Fibroblast of skin of left biceps (primary cell): ENCODE results near the gene TYW5.
"Not testable (repeated sequence)": the region's sequence is repeated elsewhere in the genome, so short reads cannot be mapped to it uniquely, and the experiment has no call there.

ENCODE experiments used
- DNase-seq, 2 experiments: peaks; one replicate each; pipeline ENCODE4 v3.0.0-alpha.2; 2013; ENCODE audit warnings: low read depth in 2 of 2

Gene TYW5

GRCh38 chr2:199914372-199914958 lies 40.8 kb downstream of the TYW5 start:
- DNase-seq, result no peak

- DNase-seq, result not testable (repeated sequence)
Measured at GRCh38 chr2:199912553-199913114, 42.7 kb downstream of the TYW5 start.

GRCh38 chr2:199911877-199912161 lies 43.5 kb downstream of the TYW5 start:
- DNase-seq, result no peak

- DNase-seq, result peak; percentile 85 to 89
Measured at GRCh38 chr2:199911052-199911876, 44.0 kb downstream of the TYW5 start, which contains the start of gene C2orf69. TSS of gene C2orf69 (plus strand) at chr2:199911293. CDS start at chr2:199911439, 146 bp downstream.

GRCh38 chr2:199910338-199911051 lies 44.8 kb downstream of the TYW5 start:
- no peak for DNase-seq

- DNase-seq, result no peak
Measured at GRCh38 chr2:199907008-199907714, 48.1 kb downstream of the TYW5 start.

- DNase-seq, result no peak
Measured at GRCh38 chr2:199903111-199903510, 52.2 kb downstream of the TYW5 start.

- DNase-seq, result no peak
Measured at GRCh38 chr2:199902486-199903110, 52.7 kb downstream of the TYW5 start.

GRCh38 chr2:199901942-199902341 lies 53.3 kb downstream of the TYW5 start:
- DNase-seq, result no peak

GRCh38 chr2:199896617-199897016 lies 58.7 kb downstream of the TYW5 start:
- no peak for DNase-seq

- no peak for DNase-seq
Measured at GRCh38 chr2:199895406-199895805, 59.9 kb downstream of the TYW5 start.

GRCh38 chr2:199883474-199884212 lies 71.6 kb downstream of the TYW5 start:
- DNase-seq, result no peak

- no peak for DNase-seq
Measured at GRCh38 chr2:199882667-199883066, 72.6 kb downstream of the TYW5 start.
